Activated effector memory CD4-positive, alpha-beta T cell treated with Interleukin-2 at 50 U/mL for 16 hours (primary cell): Measurements from ENCODE around the gene ZNF613.
"Not testable (repeated sequence)": the region's sequence is repeated elsewhere in the genome, so short reads cannot be mapped to it uniquely, and the experiment has no call there.

ENCODE experiments used
- DNase-seq: peaks from one replicate; pipeline ENCODE4 v3.0.0-alpha.2; 2020

The ZNF613 gene

DNA sequence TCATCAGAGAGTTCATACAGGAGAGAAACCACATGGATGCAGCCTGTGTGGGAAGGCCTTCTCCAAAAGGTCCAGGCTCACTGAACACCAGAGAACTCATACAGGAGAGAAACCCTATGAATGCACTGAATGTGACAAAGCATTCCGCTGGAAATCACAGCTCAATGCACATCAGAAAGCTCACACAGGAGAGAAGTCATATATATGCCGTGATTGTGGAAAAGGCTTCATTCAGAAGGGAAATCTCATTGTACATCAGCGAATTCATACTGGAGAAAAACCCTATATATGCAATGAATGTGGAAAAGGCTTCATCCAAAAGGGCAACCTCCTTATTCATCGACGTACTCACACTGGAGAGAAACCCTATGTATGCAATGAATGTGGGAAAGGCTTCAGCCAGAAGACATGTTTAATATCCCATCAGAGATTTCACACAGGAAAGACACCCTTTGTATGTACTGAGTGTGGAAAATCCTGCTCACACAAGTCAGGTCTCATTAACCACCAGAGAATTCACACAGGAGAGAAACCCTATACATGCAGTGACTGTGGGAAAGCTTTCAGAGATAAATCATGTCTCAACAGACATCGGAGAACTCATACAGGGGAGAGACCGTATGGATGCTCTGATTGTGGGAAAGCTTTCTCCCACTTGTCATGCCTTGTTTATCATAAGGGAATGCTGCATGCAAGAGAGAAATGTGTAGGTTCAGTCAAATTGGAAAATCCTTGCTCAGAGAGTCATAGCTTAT, 17.7 kb downstream of the ZNF613 start:
- DNase-seq, result no peak

- DNase-seq, result no peak
Observed at GRCh38 chr19:51946602-51947001, 19.3 kb downstream of the ZNF613 start.

DNA sequence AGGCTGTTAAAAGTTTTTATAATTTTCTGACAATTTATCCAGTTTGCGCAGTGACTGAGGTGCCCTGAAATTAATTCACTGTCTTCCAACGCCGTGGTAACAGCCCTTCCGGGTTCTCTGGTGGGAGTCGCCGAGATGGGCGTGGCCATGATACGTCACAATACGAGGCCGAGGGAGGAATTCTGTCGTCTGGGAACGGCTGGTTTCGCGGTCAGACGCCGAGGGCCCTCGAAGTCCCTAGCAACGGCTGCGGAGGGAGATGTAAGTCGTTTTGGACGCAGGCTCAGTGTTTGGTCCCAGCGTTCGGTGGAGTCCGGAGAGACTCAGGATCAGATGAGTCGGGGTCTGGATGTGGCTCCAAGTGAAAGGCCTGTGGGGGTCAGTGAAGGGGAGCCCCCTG, 21.7 kb downstream of the ZNF613 start:
- no peak for DNase-seq

DNA sequence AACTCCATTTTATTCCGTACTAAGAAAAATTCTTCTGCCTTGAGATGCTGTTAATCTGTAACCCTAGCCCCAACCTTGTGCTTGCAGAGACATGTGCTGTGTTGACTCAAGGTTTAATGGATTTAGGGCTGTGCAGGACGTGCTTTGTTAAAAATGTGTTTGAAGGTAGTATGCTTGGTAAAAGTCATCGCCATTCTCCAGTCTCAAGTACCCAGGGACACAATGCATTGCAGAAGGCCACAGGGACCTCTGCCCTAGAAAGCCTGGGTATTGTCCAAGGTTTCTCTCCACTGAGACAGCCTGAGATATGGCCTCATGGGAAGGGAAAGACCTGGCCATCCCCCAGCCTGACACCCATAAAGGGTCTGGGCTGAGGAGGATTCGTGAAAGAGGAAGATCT, 30.6 kb downstream of the ZNF613 start:
- not testable (repeated sequence) for DNase-seq

GRCh38 chr19:51959791-51960190, 32.5 kb downstream of the ZNF613 start:
- no peak for DNase-seq

DNA sequence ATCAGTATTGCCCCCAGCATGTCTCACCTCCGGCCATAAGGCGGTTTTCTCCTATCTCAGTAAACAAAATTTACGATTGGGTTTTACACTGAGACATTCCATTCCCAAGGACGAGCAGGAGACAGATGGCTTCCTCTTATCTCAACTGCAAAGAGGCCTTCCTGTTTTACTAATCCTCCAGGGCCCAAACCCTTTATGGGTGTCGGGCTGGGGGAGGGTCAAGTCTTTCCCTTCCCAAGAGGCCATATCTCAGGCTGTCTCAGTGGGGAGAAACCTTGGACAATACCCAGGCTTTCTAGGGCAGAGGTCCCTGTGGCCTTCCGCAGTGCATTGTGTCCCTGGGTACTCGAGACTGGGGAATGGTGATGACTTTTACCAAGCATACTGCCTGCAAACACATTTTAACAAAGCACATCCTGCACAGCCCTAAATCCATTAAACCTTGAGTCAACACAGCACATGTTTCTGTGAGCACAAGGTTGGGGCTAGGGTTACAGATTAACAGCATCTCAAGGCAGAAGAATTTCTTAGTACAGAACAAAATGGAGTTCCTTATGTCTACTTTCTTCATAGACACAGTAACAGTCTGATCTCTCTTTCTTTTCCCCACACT, 33.5 kb downstream of the ZNF613 start:
- DNase-seq, result not testable (repeated sequence)

GRCh38 chr19:51965583-51965982, 38.3 kb downstream of the ZNF613 start:
- DNase-seq, result no peak

- no peak for DNase-seq
Observed at GRCh38 chr19:51970718-51971117, 43.4 kb downstream of the ZNF613 start.

- DNase-seq, result no peak
Observed at GRCh38 chr19:51971624-51972023, 44.4 kb downstream of the ZNF613 start.

GRCh38 chr19:51975787-51976186, 48.5 kb downstream of the ZNF613 start:
- not testable (repeated sequence) for DNase-seq

DNA sequence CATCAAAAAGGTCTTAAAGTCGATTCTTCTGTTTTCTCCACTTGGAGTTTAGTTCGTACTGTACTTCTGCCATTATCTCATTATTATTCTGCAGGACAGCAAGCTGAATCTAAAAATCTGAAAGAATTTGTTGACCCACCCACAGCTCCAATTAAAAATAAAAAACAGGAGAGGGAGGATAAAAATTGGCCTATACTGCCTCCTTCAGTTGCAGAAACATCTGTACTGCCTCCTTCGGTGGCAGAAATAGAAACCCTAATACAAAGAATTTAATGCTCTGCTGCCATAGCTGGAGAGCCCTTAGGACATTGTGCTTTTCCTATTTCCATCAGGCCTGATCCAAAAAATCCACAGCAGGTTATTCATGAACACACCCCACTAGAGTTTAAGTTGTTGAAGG, 49.6 kb downstream of the ZNF613 start:
- DNase-seq, result no peak

DNA sequence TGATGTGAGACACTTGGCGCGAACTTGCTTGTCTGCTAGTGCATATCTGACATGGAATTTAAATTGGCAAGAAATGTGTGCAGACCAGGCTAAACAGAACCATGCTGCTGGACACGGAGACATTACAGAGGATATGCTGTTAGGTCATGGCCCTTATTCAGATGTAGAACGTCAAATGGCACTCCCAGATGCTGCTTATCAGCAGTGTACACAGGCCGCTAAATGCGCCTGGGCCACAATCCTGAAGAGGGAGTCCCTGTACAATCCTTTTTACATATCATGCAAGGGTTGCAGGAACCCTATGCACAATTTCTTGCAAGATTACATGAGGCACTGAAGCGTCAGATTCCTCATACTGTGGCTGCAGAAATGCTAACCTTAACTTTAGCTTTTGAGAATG, 50.1 kb downstream of the ZNF613 start:
- DNase-seq, result no peak

GRCh38 chr19:51978882-51979281, 51.6 kb downstream of the ZNF613 start:
- DNase-seq, result no peak

GRCh38 chr19:51980116-51980736, 53.0 kb downstream of the ZNF613 start:
- no peak for DNase-seq

GRCh38 chr19:51980926-51981325, 53.7 kb downstream of the ZNF613 start:
- not testable (repeated sequence) for DNase-seq

- no peak for DNase-seq
Observed at GRCh38 chr19:51983361-51983760, 56.1 kb downstream of the ZNF613 start.

- peak; percentile 80 for DNase-seq
Observed at GRCh38 chr19:51986309-51987291, 59.3 kb downstream of the ZNF613 start, which contains the start of gene ZNF350. Gene ZNF350, minus strand, starts transcription at chr19:51986840. Its CDS starts 12,480 bp downstream, at chr19:51974360.

DNA sequence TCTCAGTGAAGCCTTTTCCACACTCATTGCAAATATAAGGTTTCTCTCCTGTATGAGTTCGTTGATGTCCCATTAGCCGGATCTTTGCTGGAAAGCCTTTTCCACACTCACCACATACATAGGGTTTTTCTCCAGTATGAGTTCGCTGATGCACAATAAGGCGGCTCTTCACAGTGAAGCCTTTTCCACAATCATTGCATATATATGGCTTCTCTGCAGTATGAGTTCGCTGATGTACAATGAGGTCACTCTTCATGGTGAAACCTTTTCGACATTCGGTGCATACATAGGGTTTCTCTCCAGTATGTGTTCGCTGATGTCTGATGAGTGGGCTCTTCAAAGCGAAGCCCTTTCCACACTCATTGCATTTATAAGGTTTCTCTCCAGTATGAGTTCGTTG, 66.2 kb downstream of the ZNF613 start:
- DNase-seq, result no peak

- DNase-seq, result no peak
Observed at GRCh38 chr19:51994048-51994644, 66.9 kb downstream of the ZNF613 start.
